WERI-Rb-1 (cell line): ENCODE results near the gene CREBL2.
"Not testable (repeated sequence)": the region's sequence is repeated elsewhere in the genome, so short reads cannot be mapped to it uniquely, and the experiment has no call there.

ENCODE experiments used
- DNase-seq: peaks from one replicate; pipeline ENCODE4 v3.0.0-alpha.2; 2020
- H3K27ac ChIP-seq: fragments of 250-450 bp; sonication (Bioruptor Pico); 2 replicates; pipeline ENCODE4 v1.5.1; 2020; ENCODE audit warnings: mild to moderate bottlenecking, moderate library complexity
- H3K27me3 ChIP-seq: fragments of 250-450 bp; sonication (Bioruptor Pico); 2 replicates; pipeline ENCODE4 v1.5.1; 2021; ENCODE audit warnings: mild to moderate bottlenecking, low read depth, moderate library complexity; ENCODE audit not compliant: insufficient read depth, severe bottlenecking
- H3K36me3 ChIP-seq: fragments of 250-450 bp; sonication (Bioruptor Pico); 2 replicates; pipeline ENCODE4 v1.5.1; 2020; ENCODE audit warnings: mild to moderate bottlenecking, moderate library complexity
- H3K4me3 ChIP-seq: 2 replicates; pipeline ENCODE4 v1.5.1; 2011; ENCODE audit warnings: low read depth, mild to moderate bottlenecking, control low read depth, low read length
- H3K9me3 ChIP-seq: fragments of 250-450 bp; sonication (Bioruptor Pico); 2 replicates; pipeline ENCODE4 v1.5.1; 2021; ENCODE audit warnings: mild to moderate bottlenecking, moderate library complexity; ENCODE audit not compliant: severe bottlenecking
- TF ChIP-seq, protein P1 (sequence below): IDR thresholded peaks from 2 replicates; pipeline ENCODE4 v1.5.1; 2011; ENCODE audit warnings: low read depth, mild to moderate bottlenecking, control low read depth, inconsistent platforms, low read length

The CREBL2 gene

DNA sequence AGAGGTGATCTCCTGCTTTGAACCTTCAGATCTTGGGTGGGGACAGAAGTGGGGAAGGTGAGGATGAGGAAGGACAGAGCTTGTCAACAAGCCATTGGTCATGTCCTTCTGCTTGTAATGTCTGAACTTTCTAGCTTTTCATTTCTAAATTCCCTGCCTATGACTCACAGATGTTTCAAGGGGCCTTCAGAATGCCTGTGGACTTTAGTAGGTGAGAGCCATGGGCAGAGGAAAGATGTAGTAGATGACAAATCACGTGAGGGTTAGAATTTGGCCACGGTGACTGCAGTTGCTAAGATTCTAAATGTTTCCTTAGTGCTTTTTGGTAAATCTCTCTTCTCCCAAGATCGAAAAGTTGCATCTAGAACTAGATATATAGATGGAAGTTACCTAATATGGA, 18.7 kb upstream of the CREBL2 start:
- no peak for DNase-seq
- TF ChIP-seq, protein P1, sequence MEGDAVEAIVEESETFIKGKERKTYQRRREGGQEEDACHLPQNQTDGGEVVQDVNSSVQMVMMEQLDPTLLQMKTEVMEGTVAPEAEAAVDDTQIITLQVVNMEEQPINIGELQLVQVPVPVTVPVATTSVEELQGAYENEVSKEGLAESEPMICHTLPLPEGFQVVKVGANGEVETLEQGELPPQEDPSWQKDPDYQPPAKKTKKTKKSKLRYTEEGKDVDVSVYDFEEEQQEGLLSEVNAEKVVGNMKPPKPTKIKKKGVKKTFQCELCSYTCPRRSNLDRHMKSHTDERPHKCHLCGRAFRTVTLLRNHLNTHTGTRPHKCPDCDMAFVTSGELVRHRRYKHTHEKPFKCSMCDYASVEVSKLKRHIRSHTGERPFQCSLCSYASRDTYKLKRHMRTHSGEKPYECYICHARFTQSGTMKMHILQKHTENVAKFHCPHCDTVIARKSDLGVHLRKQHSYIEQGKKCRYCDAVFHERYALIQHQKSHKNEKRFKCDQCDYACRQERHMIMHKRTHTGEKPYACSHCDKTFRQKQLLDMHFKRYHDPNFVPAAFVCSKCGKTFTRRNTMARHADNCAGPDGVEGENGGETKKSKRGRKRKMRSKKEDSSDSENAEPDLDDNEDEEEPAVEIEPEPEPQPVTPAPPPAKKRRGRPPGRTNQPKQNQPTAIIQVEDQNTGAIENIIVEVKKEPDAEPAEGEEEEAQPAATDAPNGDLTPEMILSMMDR, result no peak
- Histone ChIP-seq H3K27ac (no peak overlapping the region), H3K27me3 (no peaks in the 10 kb centered on the region), H3K36me3 (no peaks in the 10 kb centered on the region), H3K4me3 (no peak overlapping the region), H3K9me3 (no peaks in the 10 kb centered on the region)

DNA sequence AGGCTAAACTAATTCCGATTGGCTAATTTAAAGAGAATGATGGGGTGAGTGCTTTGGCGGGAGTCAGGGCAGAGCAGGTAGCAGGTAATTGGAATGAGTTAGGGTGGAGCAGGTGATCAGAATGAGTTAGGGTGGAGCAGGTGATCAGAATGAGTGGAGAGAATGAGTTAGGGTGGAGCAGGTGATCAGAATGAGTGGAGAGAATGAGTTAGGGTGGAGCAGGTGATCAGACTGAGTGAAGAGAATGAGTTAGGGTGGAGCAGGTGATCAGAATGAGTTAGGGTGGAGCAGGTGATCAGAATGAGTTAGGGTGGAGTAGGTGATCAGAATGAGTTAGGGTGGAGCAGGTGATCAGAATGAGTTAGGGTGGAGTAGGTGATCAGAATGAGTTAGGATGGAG, 15.7 kb upstream of the CREBL2 start:
- not testable (repeated sequence) for DNase-seq, H3K27me3 ChIP-seq, H3K36me3 ChIP-seq, H3K9me3 ChIP-seq, H3K4me3 ChIP-seq, H3K27ac ChIP-seq

DNA sequence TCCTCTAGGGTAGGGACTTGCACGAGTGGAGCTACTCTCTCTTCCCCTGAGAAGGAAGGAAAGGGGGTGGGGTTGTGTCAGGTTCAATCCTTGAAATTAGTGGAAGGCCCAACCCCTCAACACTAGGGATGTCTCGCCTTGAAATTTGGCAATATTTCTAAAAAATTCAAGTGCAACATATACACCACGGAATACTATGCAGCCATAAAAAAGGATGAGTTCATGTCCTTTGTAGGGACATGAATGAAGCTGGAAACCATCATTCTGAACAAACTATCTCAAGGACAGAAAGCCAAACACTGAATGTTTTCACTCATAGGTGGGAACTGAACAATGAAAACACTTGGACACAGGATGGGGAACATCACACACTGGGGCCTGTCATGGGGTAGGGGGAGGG, 15.1 kb upstream of the CREBL2 start:
- not testable (repeated sequence) for DNase-seq, H3K27me3 ChIP-seq, H3K36me3 ChIP-seq, H3K9me3 ChIP-seq, H3K27ac ChIP-seq, H3K4me3 ChIP-seq

DNA sequence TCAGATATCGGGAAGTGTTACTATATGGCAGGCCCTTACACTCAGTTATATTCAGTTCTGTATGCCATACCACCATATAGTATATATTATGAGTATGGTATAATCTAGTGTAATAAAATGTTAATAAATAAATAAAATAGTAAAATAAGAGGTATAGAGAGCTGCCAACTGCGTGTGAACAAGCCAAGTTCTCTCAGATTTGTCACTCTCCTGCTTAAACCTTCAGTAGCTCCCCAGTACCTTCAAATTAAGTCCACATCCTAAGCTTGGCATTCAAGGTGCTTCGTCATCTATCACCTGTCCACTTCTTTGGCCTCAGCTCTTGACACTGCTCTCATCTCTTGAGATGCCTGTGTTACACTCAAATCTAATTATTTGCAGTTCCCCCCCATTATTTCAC, 12.8 kb upstream of the CREBL2 start:
- Histone ChIP-seq H3K27me3 (no peaks in the 10 kb centered on the region), H3K36me3 (no peaks in the 10 kb centered on the region), H3K27ac (no peak overlapping the region), H3K9me3 (no peaks in the 10 kb centered on the region), H3K4me3 (no peak overlapping the region)
- TF ChIP-seq, protein P1, result no peak
- no peak for DNase-seq

DNA sequence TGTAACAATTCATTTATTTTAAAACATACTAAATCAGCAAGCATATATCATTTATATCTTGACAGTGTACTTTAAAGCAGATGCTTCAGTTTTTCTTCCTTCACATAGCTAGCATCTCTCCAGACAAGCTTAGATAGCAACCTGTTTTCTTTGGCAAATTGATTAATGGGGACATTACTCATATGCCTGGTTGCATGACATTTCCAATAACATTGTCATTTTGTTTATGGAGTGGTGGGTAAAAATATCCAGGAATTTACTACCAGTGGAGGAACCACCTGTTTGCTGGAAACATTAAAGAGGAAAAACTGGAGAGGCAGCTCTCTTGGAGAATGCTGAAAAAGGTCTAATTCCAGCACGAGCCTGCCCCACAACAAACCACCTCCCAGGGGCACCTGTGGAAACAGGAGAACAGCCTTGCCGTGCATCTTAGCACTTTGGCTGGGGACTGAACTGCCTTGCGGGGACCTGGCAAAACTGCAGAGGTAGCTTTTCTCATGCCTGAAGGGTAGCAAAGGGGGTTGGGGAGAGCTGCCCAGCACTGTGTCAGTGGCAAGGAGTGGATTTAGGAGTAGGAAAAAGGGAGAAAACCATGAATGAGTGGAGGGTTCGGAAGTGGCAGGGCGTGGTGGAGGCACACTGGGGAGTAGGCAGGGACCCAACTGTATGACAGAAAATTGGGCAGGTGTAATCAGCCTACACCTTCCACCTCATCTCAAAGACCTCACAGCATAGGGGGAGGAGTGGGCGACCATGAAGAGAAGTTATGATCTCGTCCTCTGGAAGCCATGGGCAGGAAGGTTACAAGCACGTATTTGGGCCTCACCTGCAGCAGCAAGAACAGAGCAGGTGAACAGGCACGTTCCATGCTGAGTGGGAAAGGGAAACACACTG, 11.7 kb upstream of the CREBL2 start:
- no peaks in the 10 kb centered on the region for H3K36me3 ChIP-seq

DNA sequence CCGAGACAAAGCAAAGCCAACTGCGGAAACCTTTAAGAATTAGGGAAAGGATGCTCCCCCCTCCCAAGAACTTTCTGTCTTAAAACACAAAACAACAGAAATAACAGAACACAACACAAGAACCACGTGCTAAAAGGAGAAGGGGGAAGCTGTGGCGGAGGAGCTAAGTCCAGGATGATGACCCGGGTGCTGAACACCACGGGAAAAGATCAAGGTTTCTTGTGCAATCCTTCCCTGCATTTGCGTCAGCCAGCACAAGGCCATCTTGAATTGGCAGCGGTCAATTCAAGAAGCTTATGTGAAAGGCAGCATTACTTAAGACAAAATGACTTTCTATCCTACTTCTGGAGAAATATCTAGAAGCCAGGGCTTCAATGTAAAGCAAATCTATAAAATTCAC, 11.0 kb upstream of the CREBL2 start:
- Histone ChIP-seq H3K36me3 (no peaks in the 10 kb centered on the region), H3K27me3 (no peaks in the 10 kb centered on the region), H3K4me3 (no peak overlapping the region), H3K9me3 (no peaks in the 10 kb centered on the region), H3K27ac (no peak overlapping the region)
- no peak for DNase-seq
- TF ChIP-seq, protein P1, result no peak

More for the DNA sequence above, 11.7 kb upstream of the CREBL2 start:
- Histone ChIP-seq H3K9me3 (no peaks in the 10 kb centered on the region), H3K27me3 (no peaks in the 10 kb centered on the region), H3K4me3 (no peak overlapping the region), H3K27ac (no peak overlapping the region)
- no peak for DNase-seq
- TF ChIP-seq, protein P1, result no peak

DNA sequence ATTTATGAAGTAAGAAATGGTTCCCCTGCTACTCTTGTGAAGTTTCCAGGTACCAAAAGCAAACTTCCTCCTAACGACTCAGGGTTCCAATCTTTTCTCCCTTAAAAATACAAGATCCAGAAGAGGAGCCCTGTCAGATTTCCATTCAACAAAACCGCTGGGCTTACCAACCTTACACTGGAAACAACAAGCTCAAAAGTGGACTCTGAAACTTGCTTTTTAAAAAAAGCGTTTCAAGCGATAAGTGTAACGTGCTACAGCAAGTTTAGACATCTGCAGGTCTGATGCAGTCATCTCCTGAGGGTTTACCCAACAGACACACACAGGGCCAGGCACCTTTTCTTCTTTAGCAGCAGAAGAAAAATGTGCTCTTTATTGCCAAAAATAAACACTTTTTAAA, 6.9 kb upstream of the CREBL2 start:
- Histone ChIP-seq H3K27ac (no peak overlapping the region), H3K27me3 (no peaks in the 10 kb centered on the region), H3K4me3 (no peak overlapping the region), H3K36me3 (no peaks in the 10 kb centered on the region), H3K9me3 (no peaks in the 10 kb centered on the region)
- DNase-seq, result no peak
- TF ChIP-seq, protein P1, result no peak
